ENCODE data around the gene CCM2L.

Gene CCM2L

GRCh38 chr20:32010101-32010500, at the start of gene CCM2L:
Gene CCM2L (plus strand): TSS chr20:32010438. CDS start chr20:32010455, 17 bp downstream.
- in situ Hi-C loops (cut with MboI; ENCODE audit: low sequenced_read_pairs) = no loop called here

GRCh38 chr20:31962761-31963160, 47.5 kb upstream of the CCM2L start:
- in situ Hi-C loops (cut with MboI; ENCODE audit: low sequenced_read_pairs) = no loop called here

GRCh38 chr20:31963889-31964288, 46.3 kb upstream of the CCM2L start:
- in situ Hi-C loops (cut with MboI; ENCODE audit: low sequenced_read_pairs) = no loop called here

GRCh38 chr20:31966991-31967655, 43.1 kb upstream of the CCM2L start:
- in situ Hi-C loops (cut with MboI; ENCODE audit: low sequenced_read_pairs) = no loop called here

- in situ Hi-C loops (cut with MboI; ENCODE audit: low sequenced_read_pairs) = no loop called here
Measured at GRCh38 chr20:31967830-31968249, 42.4 kb upstream of the CCM2L start, which contains the start of gene XKR7. Gene XKR7 (plus strand): TSS chr20:31968151. CDS start chr20:31968176, 25 bp downstream.

GRCh38 chr20:31968291-31969126, 41.7 kb upstream of the CCM2L start:
- in situ Hi-C loops (cut with MboI; ENCODE audit: low sequenced_read_pairs) = no loop called here

GRCh38 chr20:31969991-31970390, 40.2 kb upstream of the CCM2L start:
- in situ Hi-C loops (cut with MboI; ENCODE audit: low sequenced_read_pairs) = no loop called here

- in situ Hi-C loops (cut with MboI; ENCODE audit: low sequenced_read_pairs) = no loop called here
Measured at GRCh38 chr20:31972471-31973021, 37.7 kb upstream of the CCM2L start.

- in situ Hi-C loops (cut with MboI; ENCODE audit: low sequenced_read_pairs) = no loop called here
Measured at GRCh38 chr20:31974296-31974695, 35.9 kb upstream of the CCM2L start.

GRCh38 chr20:31974951-31975487, 35.2 kb upstream of the CCM2L start:
- in situ Hi-C loops (cut with MboI; ENCODE audit: low sequenced_read_pairs) = no loop called here

- in situ Hi-C loops (cut with MboI; ENCODE audit: low sequenced_read_pairs) = no loop called here
Measured at GRCh38 chr20:31975874-31976273, 34.4 kb upstream of the CCM2L start.

- in situ Hi-C loops (cut with MboI; ENCODE audit: low sequenced_read_pairs) = no loop called here
Measured at GRCh38 chr20:31977080-31977479, 33.2 kb upstream of the CCM2L start.

- in situ Hi-C loops (cut with MboI; ENCODE audit: low sequenced_read_pairs) = no loop called here
Measured at GRCh38 chr20:31979713-31980426, 30.4 kb upstream of the CCM2L start.

GRCh38 chr20:31981784-31982183, 28.5 kb upstream of the CCM2L start:
- in situ Hi-C loops (cut with MboI; ENCODE audit: low sequenced_read_pairs) = no loop called here

GRCh38 chr20:31984981-31985471, 25.2 kb upstream of the CCM2L start:
- in situ Hi-C loops (cut with MboI; ENCODE audit: low sequenced_read_pairs) = no loop called here

- in situ Hi-C loops (cut with MboI; ENCODE audit: low sequenced_read_pairs) = no loop called here
Measured at GRCh38 chr20:31987744-31988143, 22.5 kb upstream of the CCM2L start.

GRCh38 chr20:31988430-31989015, 21.7 kb upstream of the CCM2L start:
- in situ Hi-C loops (cut with MboI; ENCODE audit: low sequenced_read_pairs) = no loop called here

- in situ Hi-C loops (cut with MboI; ENCODE audit: low sequenced_read_pairs) = no loop called here
Measured at GRCh38 chr20:31989030-31989645, 21.1 kb upstream of the CCM2L start.

GRCh38 chr20:31990641-31991338, 19.4 kb upstream of the CCM2L start:
- in situ Hi-C loops (cut with MboI; ENCODE audit: low sequenced_read_pairs) = no loop called here

All from hTERT RPE-1 (cell line).